Measurements from ENCODE around the gene PCDH9. TPM values are rescaled to one million over a fixed set of nuclear protein-coding genes. Genes with fewer than 3 reads are reported as not detected.

The PCDH9 gene
- total RNA-seq, 1 donor from 2014 or later = 1.7 TPM

DNA sequence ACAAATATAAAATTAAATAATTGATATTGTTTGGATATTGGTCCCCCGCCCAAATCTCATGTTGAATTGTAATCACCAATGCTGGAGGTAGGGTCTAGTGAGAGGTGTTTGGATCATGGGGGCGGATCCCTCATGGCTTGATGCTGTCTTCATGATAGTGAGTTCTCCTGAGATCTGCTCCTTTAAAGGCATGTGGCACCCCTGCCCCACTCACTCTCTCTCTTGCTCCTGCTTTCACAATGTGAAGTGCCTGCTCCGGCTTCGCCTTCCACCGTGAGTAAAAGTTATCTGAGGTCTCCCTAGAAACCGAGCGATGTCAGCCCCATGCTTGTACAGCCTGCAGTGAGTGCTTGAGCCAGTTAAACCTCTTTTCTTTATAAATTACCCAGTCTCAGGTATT lies 248.2 kb downstream of the PCDH9 start:
- H3K36me3 Mint-ChIP-seq (ENCODE audit: insufficient read depth) = no peaks in the 10 kb centered on the region
- no peaks in the 10 kb centered on the region for H3K27me3 Mint-ChIP-seq
- DNase-seq (ENCODE audit: low spot score, unreplicated experiment) = no peak
- no peak overlapping the region for H3K4me3 Mint-ChIP-seq (ENCODE audit: low read depth)
- H3K27ac Mint-ChIP-seq = no peak overlapping the region
- TF ChIP-seq, protein P1, sequence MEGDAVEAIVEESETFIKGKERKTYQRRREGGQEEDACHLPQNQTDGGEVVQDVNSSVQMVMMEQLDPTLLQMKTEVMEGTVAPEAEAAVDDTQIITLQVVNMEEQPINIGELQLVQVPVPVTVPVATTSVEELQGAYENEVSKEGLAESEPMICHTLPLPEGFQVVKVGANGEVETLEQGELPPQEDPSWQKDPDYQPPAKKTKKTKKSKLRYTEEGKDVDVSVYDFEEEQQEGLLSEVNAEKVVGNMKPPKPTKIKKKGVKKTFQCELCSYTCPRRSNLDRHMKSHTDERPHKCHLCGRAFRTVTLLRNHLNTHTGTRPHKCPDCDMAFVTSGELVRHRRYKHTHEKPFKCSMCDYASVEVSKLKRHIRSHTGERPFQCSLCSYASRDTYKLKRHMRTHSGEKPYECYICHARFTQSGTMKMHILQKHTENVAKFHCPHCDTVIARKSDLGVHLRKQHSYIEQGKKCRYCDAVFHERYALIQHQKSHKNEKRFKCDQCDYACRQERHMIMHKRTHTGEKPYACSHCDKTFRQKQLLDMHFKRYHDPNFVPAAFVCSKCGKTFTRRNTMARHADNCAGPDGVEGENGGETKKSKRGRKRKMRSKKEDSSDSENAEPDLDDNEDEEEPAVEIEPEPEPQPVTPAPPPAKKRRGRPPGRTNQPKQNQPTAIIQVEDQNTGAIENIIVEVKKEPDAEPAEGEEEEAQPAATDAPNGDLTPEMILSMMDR (IDR thresholded peaks at IDR 0.05; ENCODE audit: unreplicated experiment) = no peak
- H3K9me3 Mint-ChIP-seq (ENCODE audit: low read depth) = no peaks in the 10 kb centered on the region
- no peaks in the 10 kb centered on the region for H3K4me1 Mint-ChIP-seq (ENCODE audit: low read depth)

DNA sequence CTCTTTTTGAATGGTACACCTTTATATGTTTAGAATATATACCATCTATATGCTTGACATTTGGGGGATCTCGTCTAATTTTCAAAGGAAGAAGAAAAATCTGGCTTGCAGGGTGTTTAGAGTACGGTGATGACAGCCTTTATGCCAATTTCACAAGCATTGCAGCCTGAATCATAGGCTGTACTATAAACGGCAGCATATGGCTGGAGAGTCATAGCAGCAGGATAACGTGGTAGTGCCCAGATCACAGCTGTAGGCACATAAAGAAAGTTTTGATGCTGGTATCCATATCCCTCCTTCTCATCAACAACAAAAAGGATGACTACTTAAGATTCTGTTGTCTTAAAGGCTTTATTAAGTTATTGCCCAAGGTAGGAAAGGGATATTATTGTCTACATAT lies 253.0 kb downstream of the PCDH9 start:
- H3K4me3 Mint-ChIP-seq (ENCODE audit: low read depth) = no peak overlapping the region
- no peaks in the 10 kb centered on the region for H3K36me3 Mint-ChIP-seq (ENCODE audit: insufficient read depth)
- no peak for DNase-seq (ENCODE audit: low spot score, unreplicated experiment)
- TF ChIP-seq, protein P1 (IDR thresholded peaks at IDR 0.05; ENCODE audit: unreplicated experiment) = no peak
- no peaks in the 10 kb centered on the region for H3K27me3 Mint-ChIP-seq
- no peaks in the 10 kb centered on the region for H3K9me3 Mint-ChIP-seq (ENCODE audit: low read depth)
- H3K27ac Mint-ChIP-seq = no peak overlapping the region
- no peaks in the 10 kb centered on the region for H3K4me1 Mint-ChIP-seq (ENCODE audit: low read depth)

DNA sequence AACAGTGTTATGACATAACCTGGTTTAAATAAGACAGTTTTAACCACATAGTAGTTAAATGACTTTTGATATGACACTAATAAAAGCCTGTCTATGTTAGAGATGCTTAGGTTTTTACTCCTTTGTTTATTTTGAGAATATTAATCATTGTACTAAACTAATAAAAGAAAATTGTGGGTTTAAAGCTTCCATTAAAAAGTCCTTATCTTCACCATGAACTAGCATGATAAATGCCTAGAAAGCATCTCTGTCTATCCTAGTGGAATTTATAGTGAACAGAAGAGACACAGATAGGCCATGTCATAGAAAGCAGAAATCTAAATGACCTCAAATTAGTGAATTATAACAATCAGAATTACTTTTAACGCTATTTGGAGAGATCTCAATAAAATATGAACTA lies 255.2 kb downstream of the PCDH9 start:
- H3K4me1 Mint-ChIP-seq (ENCODE audit: low read depth) = no peaks in the 10 kb centered on the region
- no peaks in the 10 kb centered on the region for H3K9me3 Mint-ChIP-seq (ENCODE audit: low read depth)
- H3K36me3 Mint-ChIP-seq (ENCODE audit: insufficient read depth) = no peaks in the 10 kb centered on the region
- no peak for DNase-seq (ENCODE audit: low spot score, unreplicated experiment)
- no peak overlapping the region for H3K4me3 Mint-ChIP-seq (ENCODE audit: low read depth)
- TF ChIP-seq, protein P1 (IDR thresholded peaks at IDR 0.05; ENCODE audit: unreplicated experiment) = no peak
- H3K27me3 Mint-ChIP-seq = no peaks in the 10 kb centered on the region
- no peak overlapping the region for H3K27ac Mint-ChIP-seq

DNA sequence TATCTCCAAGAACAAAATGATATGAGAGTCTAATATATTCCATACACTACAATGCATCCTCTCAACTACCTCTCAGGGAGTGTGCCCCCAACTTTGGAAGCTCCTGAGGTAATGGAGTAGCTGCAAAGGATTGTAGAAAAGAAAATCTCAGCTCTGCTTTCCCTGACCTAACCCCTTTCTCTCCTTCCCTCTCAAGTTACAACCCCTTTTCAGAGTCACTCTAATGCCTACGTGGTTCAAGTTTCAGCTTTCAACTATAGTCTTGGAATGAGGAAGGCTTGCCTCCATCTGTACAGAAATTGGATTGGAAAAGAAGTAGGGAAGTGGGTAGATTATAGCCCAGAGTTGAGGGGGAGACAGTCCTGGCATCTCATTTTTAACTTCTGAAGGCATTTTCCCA lies 256.0 kb downstream of the PCDH9 start:
- TF ChIP-seq, protein P1 (IDR thresholded peaks at IDR 0.05; ENCODE audit: unreplicated experiment) = no peak
- H3K27me3 Mint-ChIP-seq = no peaks in the 10 kb centered on the region
- no peak overlapping the region for H3K27ac Mint-ChIP-seq
- no peak overlapping the region for H3K4me3 Mint-ChIP-seq (ENCODE audit: low read depth)
- no peaks in the 10 kb centered on the region for H3K9me3 Mint-ChIP-seq (ENCODE audit: low read depth)
- H3K4me1 Mint-ChIP-seq (ENCODE audit: low read depth) = no peaks in the 10 kb centered on the region
- no peak for DNase-seq (ENCODE audit: low spot score, unreplicated experiment)
- no peaks in the 10 kb centered on the region for H3K36me3 Mint-ChIP-seq (ENCODE audit: insufficient read depth)

DNA sequence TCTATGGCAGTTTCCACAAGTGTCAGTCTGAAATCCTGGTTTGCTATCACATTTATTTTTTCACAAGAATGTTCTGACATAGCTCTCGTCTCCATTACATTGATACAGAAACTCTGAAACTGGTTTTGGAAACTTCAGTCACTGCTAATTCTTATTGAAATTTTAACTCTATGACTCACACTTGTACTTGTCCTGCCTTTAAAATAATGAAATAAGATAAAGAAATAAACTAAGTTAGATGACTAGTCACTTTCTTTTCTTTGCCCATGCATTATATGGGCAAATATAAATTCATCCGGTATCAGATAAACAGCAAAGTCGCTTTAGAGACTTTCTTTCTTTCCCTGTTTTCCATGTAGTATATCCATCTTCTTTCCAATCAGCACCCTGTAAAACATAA lies 257.5 kb downstream of the PCDH9 start:
- no peak overlapping the region for H3K4me3 Mint-ChIP-seq (ENCODE audit: low read depth)
- no peaks in the 10 kb centered on the region for H3K36me3 Mint-ChIP-seq (ENCODE audit: insufficient read depth)
- H3K9me3 Mint-ChIP-seq (ENCODE audit: low read depth) = no peaks in the 10 kb centered on the region
- H3K4me1 Mint-ChIP-seq (ENCODE audit: low read depth) = no peaks in the 10 kb centered on the region
- TF ChIP-seq, protein P1 (IDR thresholded peaks at IDR 0.05; ENCODE audit: unreplicated experiment) = no peak
- no peak for DNase-seq (ENCODE audit: low spot score, unreplicated experiment)
- H3K27me3 Mint-ChIP-seq = no peaks in the 10 kb centered on the region
- no peak overlapping the region for H3K27ac Mint-ChIP-seq
